ENCODE data around the gene ST6GALNAC6.
A peak's percentile ranks its signal among the peaks of the same experiment; 100 is the strongest.
"Not testable (repeated sequence)": the region's sequence is repeated elsewhere in the genome, so short reads cannot be mapped to it uniquely, and the experiment has no call there.

ST6GALNAC6 gene

DNA sequence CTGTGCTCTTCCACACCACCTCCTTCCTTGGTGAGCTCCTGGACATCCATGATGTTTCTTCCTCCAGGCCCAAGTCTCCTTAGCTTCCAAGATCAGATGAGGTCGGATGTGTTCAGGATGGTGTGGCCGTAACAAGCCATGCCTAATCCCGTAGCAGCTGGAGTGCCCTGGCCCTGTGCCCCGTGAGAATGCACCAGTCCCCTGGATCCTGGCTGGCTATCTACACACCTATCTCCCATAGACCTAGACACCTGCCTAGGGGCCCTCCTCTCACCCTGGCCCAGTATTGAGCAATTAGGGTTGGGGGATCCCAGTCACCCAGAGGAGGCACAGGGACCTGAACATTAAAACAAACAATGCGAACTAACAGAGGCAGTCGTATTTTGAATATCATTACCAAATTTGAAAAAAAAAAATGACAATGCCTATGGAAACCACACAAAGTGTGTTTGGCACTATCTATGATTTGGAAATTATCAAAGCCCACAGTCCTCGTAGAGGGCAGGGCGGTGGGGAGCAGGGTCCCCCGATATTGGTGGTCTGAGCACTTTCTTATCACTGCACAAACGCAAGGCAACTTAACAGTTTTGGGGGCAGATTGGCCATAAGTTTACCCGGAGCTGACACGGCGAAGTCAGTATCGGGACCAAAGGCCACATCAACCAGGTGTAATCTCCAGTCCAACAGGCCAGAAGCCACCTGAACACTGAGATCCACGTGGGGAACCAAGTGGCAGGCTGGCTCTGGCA, 58.1 kb downstream of the ST6GALNAC6 start:
- Histone ChIP-seq H3K4me1 (ENCODE audit: control insufficient read depth, insufficient read depth, low read length, unreplicated experiment) (peaks cover 73% of the 10 kb centered on the region), H2AFZ (ENCODE audit: low read length, unreplicated experiment) (no peak overlapping the region), H3K79me2 (ENCODE audit: control insufficient read depth, insufficient read depth, low read length, unreplicated experiment) (peaks cover 71% of the 10 kb centered on the region)

DNA sequence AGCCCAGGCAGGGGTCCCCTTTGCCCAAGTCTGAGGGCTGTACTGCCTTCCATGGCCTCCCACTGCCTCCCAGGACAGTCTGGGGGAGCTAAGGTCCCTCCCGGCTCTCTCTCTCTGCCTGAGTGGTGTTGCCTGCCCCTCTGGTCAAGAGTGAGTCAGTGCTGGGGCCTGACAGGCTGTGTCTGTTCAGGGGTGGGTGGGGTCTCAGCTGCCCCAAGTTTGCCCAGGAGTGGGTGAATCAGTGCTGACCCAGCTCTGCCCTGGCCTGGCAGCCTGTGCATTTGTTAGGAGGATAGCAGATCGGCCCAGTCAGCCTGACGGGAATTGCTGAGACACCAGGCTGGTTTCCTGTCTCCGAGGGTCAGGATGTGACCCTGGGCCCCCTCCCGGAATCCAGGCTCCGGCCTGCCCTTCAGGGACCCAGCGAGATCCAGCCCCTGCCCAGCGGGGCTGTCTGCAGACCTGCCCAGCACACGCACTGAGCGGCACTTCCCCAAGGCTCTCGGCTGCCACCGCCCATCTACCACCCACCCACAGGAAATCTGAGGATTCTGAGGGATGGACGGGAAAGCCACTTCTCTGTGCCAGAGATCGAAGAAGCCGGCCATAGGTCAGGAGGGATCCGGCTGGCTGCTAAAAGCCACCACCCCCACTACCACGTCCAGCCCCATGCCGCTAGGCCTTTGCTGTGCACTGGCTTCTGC, 60.9 kb downstream of the ST6GALNAC6 start:
- Histone ChIP-seq H3K4me3 (ENCODE audit: low read depth, low read length) (peak overlapping the region; percentile 31), H3K36me3 (ENCODE audit: insufficient read depth, low read length) (peaks cover 14% of the 10 kb centered on the region; the same call in 1 of the 2 replicates), H2AFZ (ENCODE audit: low read length, unreplicated experiment) (no peak overlapping the region), H3K79me2 (ENCODE audit: control insufficient read depth, insufficient read depth, low read length, unreplicated experiment) (peaks cover 70% of the 10 kb centered on the region), H3K4me1 (ENCODE audit: control insufficient read depth, insufficient read depth, low read length, unreplicated experiment) (peaks cover 68% of the 10 kb centered on the region), H3K27me3 (ENCODE audit: insufficient read depth, low read length) (no peaks in the 10 kb centered on the region), H3K27ac (ENCODE audit: low read depth, low read length) (peak overlapping the region; percentile 96)

More for the DNA sequence above, 58.1 kb downstream of the ST6GALNAC6 start:
- H3K27me3 ChIP-seq (ENCODE audit: insufficient read depth, low read length), result no peaks in the 10 kb centered on the region
- no peak overlapping the region for H3K4me3 ChIP-seq (ENCODE audit: low read depth, low read length)
- peak overlapping the region; percentile 96 for H3K27ac ChIP-seq (ENCODE audit: low read depth, low read length)
- peaks cover 8% of the 10 kb centered on the region; the same call in 1 of the 2 replicates for H3K36me3 ChIP-seq (ENCODE audit: insufficient read depth, low read length)

DNA sequence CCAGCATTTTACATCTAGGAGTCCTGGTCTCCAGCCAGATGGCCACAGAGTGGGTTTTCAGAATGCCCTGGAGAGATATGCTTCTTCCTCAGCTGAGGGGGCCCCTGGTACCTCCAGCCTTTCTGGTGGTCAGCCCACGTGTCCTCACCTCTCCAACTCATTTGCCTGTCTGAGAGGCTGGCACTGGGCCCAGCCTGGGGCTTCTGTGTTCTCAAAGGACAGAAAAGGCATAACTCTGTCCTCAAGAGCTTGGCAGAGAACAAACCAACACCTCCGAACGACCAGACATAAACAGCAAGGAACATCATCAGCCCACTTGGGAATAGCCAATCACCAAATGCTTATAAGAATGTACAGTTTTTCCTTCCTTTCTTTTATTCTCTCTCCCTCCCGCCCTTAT, 62.1 kb downstream of the ST6GALNAC6 start:
- Histone ChIP-seq H3K4me3 (ENCODE audit: low read depth, low read length) (peak overlapping the region; percentile 16; the same call in 1 of the 2 replicates), H3K4me1 (ENCODE audit: control insufficient read depth, insufficient read depth, low read length, unreplicated experiment) (peaks cover 70% of the 10 kb centered on the region), H2AFZ (ENCODE audit: low read length, unreplicated experiment) (no peak overlapping the region), H3K27me3 (ENCODE audit: insufficient read depth, low read length) (no peaks in the 10 kb centered on the region), H3K79me2 (ENCODE audit: control insufficient read depth, insufficient read depth, low read length, unreplicated experiment) (peaks cover 70% of the 10 kb centered on the region), H3K36me3 (ENCODE audit: insufficient read depth, low read length) (peaks cover 17% of the 10 kb centered on the region), H3K27ac (ENCODE audit: low read depth, low read length) (peak overlapping the region; percentile 96)

DNA sequence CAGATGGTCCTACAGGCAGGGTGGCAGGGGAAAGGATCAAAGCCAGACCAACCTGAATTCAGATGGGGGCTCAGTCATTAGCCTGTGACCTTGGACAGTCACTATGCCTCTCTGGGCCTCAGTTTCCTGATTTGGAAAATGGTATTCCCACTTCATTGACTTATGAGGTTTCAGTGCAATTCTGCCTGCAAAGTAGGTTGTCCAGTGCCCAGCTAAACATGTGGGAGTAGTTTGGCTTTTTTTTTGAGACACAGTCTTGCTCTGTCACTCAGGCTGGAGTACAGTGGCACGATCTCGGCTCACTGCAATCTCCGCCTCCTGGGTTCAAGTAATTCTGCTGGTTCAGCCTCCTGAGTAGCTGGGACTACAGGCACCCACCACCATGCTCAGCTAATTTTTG, 62.8 kb downstream of the ST6GALNAC6 start:
- Histone ChIP-seq H3K36me3 (ENCODE audit: insufficient read depth, low read length) (peaks cover 15% of the 10 kb centered on the region), H3K4me3 (ENCODE audit: low read depth, low read length) (peak overlapping the region; percentile 19), H3K79me2 (ENCODE audit: control insufficient read depth, insufficient read depth, low read length, unreplicated experiment) (peaks cover 67% of the 10 kb centered on the region), H3K4me1 (ENCODE audit: control insufficient read depth, insufficient read depth, low read length, unreplicated experiment) (peaks cover 73% of the 10 kb centered on the region), H3K27ac (ENCODE audit: low read depth, low read length) (peak overlapping the region; percentile 96)
- H2AFZ ChIP-seq (ENCODE audit: low read length, unreplicated experiment); H3K27me3 ChIP-seq (ENCODE audit: insufficient read depth, low read length): not testable (repeated sequence)

DNA sequence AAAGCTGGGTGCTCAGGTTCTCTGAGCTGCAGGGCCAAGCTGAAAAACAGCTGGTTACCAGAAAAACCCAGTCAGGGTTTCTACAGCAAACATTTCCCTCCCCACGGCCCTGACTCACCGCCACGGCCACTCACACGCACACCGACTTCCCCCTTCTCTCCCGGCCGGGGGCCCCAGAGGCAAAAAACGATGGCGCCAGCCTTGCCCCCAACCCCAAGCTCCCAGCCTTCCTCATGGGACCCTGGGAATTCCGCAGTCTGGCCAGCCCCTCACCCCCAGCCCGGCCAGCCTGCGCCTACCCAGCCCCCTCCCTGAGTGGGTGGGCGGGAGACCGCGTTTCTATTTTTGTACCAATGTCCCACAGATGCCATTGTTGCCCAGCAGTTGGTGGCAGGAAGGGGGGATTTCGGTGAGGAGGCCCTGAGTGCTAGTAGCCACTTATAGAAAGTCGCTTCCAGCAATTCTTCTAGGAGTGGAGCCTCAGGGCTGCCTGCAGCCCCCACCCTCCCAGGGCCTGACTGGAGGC, 63.3 kb downstream of the ST6GALNAC6 start:
- no peaks in the 10 kb centered on the region for H3K27me3 ChIP-seq (ENCODE audit: insufficient read depth, low read length)
- peaks cover 69% of the 10 kb centered on the region for H3K4me1 ChIP-seq (ENCODE audit: control insufficient read depth, insufficient read depth, low read length, unreplicated experiment)
- H3K36me3 ChIP-seq (ENCODE audit: insufficient read depth, low read length), result peaks cover 13% of the 10 kb centered on the region
- peaks cover 62% of the 10 kb centered on the region for H3K79me2 ChIP-seq (ENCODE audit: control insufficient read depth, insufficient read depth, low read length, unreplicated experiment)
- peak overlapping the region; percentile 19 for H3K4me3 ChIP-seq (ENCODE audit: low read depth, low read length)
- H2AFZ ChIP-seq (ENCODE audit: low read length, unreplicated experiment), result no peak overlapping the region
- peak overlapping the region; percentile 96 for H3K27ac ChIP-seq (ENCODE audit: low read depth, low read length)

Data from ACC112 (cell line).